ENCODE data around the gene ZNF391. TPM values are rescaled to one million over a fixed set of nuclear protein-coding genes. Genes with fewer than 3 reads are reported as not detected.

The ZNF391 gene
- total RNA-seq, 1 experiment from 2014 or later: 5.4 TPM

- no peak overlapping the region for H3K4me2 ChIP-seq (ENCODE audit: insufficient read depth, insufficient read length, low read length)
- Mint-ChIP-seq H3K9me3 (peaks cover 8 to 19% of the 10 kb centered on the region in 2 experiments), H3K4me1 (peaks cover 3 to 5% of the 10 kb centered on the region in 2 experiments; a peak in 2 of 4 replicates), H3K36me3 (ENCODE audit: insufficient read depth in 1 of 3, low read depth in 3 of 3) (peaks cover 0 to 4% (median 0%) of the 10 kb centered on the region in 3 experiments; a peak in 2 of 7 replicates), H3K27ac (no peak overlapping the region), H3K4me3 (no peak overlapping the region), H3K27me3 (ENCODE audit: low read depth) (peaks cover 3% of the 10 kb centered on the region; the same call in 1 of the 2 replicates)
- no peak overlapping the region for H2BK5ac ChIP-seq (ENCODE audit: insufficient read length, low read length)
- no peak overlapping the region for H3T11ph ChIP-seq (ENCODE audit: low read length)
- H4K91ac ChIP-seq (ENCODE audit: insufficient read length, low read depth, low read length): no peak overlapping the region
- no peaks in the 10 kb centered on the region for H3K23me2 ChIP-seq (ENCODE audit: insufficient read length, low read depth, low read length, poor library complexity, severe bottlenecking)
- no peak for DNase-seq
- no peaks in the 10 kb centered on the region for H3K79me2 ChIP-seq (ENCODE audit: insufficient read depth, low read length)
- no peak overlapping the region for H3K27ac ChIP-seq (ENCODE audit: insufficient read length, low read depth, low read length)
- no CpG with 5 or more reads among the region's 1 CpG for whole genome bisulfite sequencing (ENCODE audit: extremely low coverage, insufficient read length, low lambda C conversion rate)
- H3K56ac ChIP-seq (ENCODE audit: insufficient read length, low read depth, low read length): no peak overlapping the region
- H3K4me1 ChIP-seq (ENCODE audit: insufficient read depth, low read length): no peaks in the 10 kb centered on the region
- TF ChIP-seq CTCF (conservative IDR thresholded peaks at IDR 0.05): no peak
- no peak overlapping the region for H3K23ac ChIP-seq (ENCODE audit: insufficient read length, low read depth, low read length)
- H3K27me3 ChIP-seq (ENCODE audit: insufficient read depth, low read length): no peaks in the 10 kb centered on the region
- H2BK15ac ChIP-seq (ENCODE audit: low read depth, low read length): no peak overlapping the region
- H3K18ac ChIP-seq (ENCODE audit: insufficient read length, low read depth, low read length): no peak overlapping the region
- H3K14ac ChIP-seq (ENCODE audit: insufficient read depth, low read length): no peak overlapping the region
- no peak overlapping the region for H3K4ac ChIP-seq (ENCODE audit: low read depth, low read length)
- H3K9me3 ChIP-seq (ENCODE audit: control insufficient read depth, low read depth, low read length): peaks cover 4% of the 10 kb centered on the region
- no peak overlapping the region for H3K9ac ChIP-seq (ENCODE audit: extremely low read depth, insufficient read length, low read length)
- no peak overlapping the region for H4K5ac ChIP-seq (ENCODE audit: insufficient read length, low read depth, low read length)
- H4K8ac ChIP-seq (replicated peaks; ENCODE audit: insufficient read length, low read depth, low read length): no peak overlapping the region
- H3K79me1 ChIP-seq (ENCODE audit: insufficient read depth, low read depth, low read length, poor library complexity, severe bottlenecking): no peaks in the 10 kb centered on the region
- H2AK5ac ChIP-seq (ENCODE audit: insufficient read length, low read length): no peak overlapping the region
- H2BK20ac ChIP-seq (ENCODE audit: low read depth, low read length, poor library complexity, severe bottlenecking): no peak overlapping the region
- H4K20me1 ChIP-seq (ENCODE audit: control insufficient read depth, insufficient read depth, insufficient read length): no peaks in the 10 kb centered on the region
- no peak overlapping the region for H2BK12ac ChIP-seq (ENCODE audit: insufficient read length, low read depth, low read length)
- no peak overlapping the region for H2BK120ac ChIP-seq (ENCODE audit: low read depth, low read length, poor library complexity, severe bottlenecking)
- H2AFZ ChIP-seq (ENCODE audit: low read length): no peak overlapping the region
Measured at GRCh38 chr6:27414996-27415395, 26.4 kb downstream of the ZNF391 start.
